GM21528 (cell line): ENCODE measurements around the gene ZC3H12C.
"Not testable (repeated sequence)": the region's sequence is repeated elsewhere in the genome, so short reads cannot be mapped to it uniquely, and the experiment has no call there.

Experiments used
- ATAC-seq: cut with Tn5 transposase; IDR thresholded peaks from one replicate; pipeline ENCODE4 v1.9.1; 2021; ENCODE audit warnings: mild to moderate bottlenecking, moderate library complexity; ENCODE audit not compliant: unreplicated experiment, low FRiP score

The ZC3H12C gene

DNA sequence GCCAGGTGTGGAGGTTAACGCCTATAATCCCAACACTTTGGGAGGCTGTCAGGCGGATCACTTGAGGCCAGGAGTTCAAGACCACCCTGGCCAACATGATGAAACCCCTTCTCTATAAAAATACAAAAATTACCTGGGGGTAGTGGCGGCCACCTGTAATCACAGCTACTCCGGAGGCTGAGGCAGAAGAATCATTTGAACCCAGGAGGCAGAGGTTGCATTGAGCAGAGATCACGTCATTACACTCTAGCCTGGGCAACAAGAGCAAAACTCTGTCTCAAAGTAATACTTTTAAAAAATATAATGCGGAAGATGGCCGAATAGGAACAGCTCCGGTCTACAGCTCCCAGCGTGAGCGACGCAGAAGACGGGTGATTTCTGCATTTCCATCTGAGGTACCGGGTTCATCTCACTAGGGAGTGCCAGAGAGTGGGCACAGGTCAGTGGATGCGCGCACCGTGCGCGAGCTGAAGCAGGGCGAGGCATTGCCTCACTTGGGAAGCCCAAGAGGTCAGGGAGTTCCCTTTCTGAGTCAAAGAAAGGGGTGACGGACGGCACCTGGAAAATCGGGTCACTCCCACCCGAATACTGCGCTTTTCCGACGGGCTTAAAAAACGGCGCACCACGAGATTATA, 115.6 kb downstream of the ZC3H12C start:
- not testable (repeated sequence) for ATAC-seq

DNA sequence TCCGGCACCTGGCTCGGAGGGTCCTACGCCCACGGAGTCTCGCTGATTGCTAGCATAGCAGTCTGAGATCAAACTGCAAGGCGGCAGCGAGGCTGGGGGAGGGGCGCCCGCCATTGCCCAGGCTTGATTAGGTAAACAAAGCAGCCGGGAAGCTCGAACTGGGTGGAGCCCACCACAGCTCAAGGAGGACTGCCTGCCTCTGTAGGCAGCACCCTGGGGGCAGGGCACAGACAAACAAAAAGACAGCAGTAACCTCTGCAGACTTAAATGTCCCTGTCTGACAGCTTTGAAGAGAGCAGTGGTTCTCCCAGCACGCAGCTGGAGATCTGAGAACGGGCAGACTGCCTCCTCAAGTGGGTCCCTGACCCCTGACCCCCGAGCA, 116.1 kb downstream of the ZC3H12C start:
- ATAC-seq = not testable (repeated sequence)

DNA sequence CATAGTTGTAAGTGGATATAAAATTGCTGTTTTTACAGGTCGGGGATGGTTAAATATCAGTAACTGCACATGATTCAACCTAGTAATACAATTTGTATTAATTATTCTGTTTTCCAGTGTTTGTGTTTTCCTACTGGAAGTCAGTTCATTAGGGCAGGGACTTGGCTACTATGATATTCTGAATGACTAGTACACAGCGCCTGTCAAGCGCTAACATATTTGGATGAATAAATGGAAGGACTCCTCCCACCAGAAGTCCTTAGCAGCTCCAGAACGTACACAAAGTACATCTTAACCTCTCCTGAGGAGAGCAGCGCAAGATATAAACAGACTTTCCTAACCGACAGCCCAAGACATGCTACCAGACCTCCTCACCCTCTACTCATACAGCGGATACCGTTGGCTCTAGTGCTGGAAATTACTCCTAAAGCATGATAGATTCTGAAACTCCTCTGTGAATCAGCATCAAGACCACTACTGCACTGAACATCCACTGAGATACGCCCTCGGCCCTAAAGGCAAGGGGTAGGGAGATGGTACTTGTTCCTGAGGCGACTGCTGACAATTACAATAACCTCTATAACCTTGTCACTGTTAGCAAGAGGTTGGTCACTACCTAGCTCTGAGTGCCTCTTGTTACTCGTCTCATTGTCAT, 124.2 kb downstream of the ZC3H12C start:
- ATAC-seq = no peak

DNA sequence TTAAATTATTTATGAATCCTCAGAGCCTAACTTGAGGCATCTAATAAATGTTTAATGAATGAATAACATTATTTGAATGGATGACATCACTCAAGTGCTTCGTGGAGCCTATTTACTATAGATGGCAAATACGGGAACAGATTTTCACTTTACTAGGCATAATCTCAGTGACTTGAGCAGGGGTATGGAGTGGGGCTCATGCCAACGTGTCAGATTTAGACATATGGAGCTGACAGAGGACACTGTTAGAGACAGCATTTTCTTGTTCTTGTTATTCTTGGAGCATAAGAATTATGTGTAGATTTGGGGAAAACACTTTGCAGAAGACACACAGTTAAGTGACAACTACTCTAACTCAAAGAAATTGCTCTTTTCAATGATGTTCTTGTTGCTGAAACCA, 124.7 kb downstream of the ZC3H12C start:
- ATAC-seq = no peak

DNA sequence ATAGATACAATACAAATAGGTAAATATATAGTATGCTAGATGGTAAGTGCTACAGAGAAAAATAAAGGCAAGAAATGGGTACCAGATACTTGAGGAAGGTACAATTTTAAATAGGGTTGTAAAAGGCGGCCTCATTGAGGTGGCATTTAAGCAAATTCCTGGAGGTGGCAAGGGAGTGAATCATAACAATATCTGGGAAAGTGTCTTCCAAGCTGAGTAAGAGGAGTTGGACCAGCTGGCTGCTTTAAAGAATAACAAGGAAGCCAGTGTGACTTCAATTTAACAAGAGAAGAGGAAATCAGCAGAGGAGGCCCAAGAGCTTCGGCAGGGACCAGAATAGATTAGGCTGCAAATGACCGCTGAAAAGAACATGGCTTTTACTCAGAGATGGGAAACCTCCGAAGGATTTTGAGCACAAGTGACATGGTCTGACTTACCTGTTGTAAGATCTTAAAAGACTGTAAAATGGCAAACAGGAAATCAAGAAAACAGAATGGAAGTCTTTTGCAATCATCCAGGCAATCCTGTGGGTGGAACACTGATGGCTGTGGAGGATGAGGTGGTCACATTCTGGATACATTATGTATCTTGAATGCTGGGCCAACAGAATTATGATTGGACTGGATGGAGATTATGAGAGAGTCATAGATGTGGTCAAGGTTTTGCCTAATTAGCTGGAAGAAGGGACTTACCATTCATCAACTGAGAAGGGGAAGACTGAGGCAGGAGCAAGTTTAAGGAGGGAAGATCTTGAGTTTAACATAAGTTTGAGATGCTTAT, 126.0 kb downstream of the ZC3H12C start:
- ATAC-seq = no peak
